H9 (cell line): Measurements from ENCODE around the gene PKD2L1. TPM values are rescaled to one million over a fixed set of nuclear protein-coding genes. Genes with fewer than 3 reads are reported as not detected.
"Not testable (repeated sequence)": the region's sequence is repeated elsewhere in the genome, so short reads cannot be mapped to it uniquely, and the experiment has no call there.

ENCODE experiments used
- DNase-seq: peaks from one replicate; pipeline ENCODE4 v3.0.0-alpha.2; 2017
- H2AFZ ChIP-seq: one replicate; pipeline ENCODE4 v1.6.1; 2013; ENCODE audit warnings: mild to moderate bottlenecking, low read length, control low read depth, moderate library complexity
- H2AK5ac ChIP-seq: 2 replicates; pipeline ENCODE4 v1.6.1; 2013; ENCODE audit warnings: low read length, control low read depth, mixed read lengths; ENCODE audit not compliant: insufficient read length
- H2BK120ac ChIP-seq: one replicate; pipeline ENCODE4 v1.6.1; 2013; ENCODE audit warnings: low read depth, mild to moderate bottlenecking, low read length, control low read depth, inconsistent platforms; ENCODE audit not compliant: poor library complexity, severe bottlenecking
- H2BK12ac ChIP-seq: 2 replicates; pipeline ENCODE4 v1.6.1; 2013; ENCODE audit warnings: low read length, control low read depth, mixed read lengths, low read depth; ENCODE audit not compliant: insufficient read length
- H2BK15ac ChIP-seq: 2 replicates; pipeline ENCODE4 v1.6.1; 2013; ENCODE audit warnings: low read depth, low read length, control low read depth
- H2BK20ac ChIP-seq: one replicate; pipeline ENCODE4 v1.6.1; 2013; ENCODE audit warnings: low read depth, mild to moderate bottlenecking, low read length, control low read depth, inconsistent platforms; ENCODE audit not compliant: poor library complexity, severe bottlenecking
- H2BK5ac ChIP-seq: 2 replicates; pipeline ENCODE4 v1.6.1; 2013; ENCODE audit warnings: low read length, control low read depth, mixed read lengths; ENCODE audit not compliant: insufficient read length
- H3K14ac ChIP-seq: 2 replicates; pipeline ENCODE4 v1.6.1; 2013; ENCODE audit warnings: low read length, control low read depth; ENCODE audit not compliant: insufficient read depth
- H3K18ac ChIP-seq: 2 replicates; pipeline ENCODE4 v1.6.1; 2013; ENCODE audit warnings: low read depth, mild to moderate bottlenecking, mixed read lengths, low read length, control low read depth; ENCODE audit not compliant: insufficient read length
- H3K23ac ChIP-seq: 2 replicates; pipeline ENCODE4 v1.6.1; 2013; ENCODE audit warnings: low read length, control low read depth, mixed read lengths, low read depth; ENCODE audit not compliant: insufficient read length
- H3K23me2 ChIP-seq: 2 replicates; pipeline ENCODE4 v1.6.1; 2013; ENCODE audit warnings: low read depth, mild to moderate bottlenecking, mixed read lengths, low read length, control low read depth; ENCODE audit not compliant: insufficient read length, poor library complexity, severe bottlenecking
- H3K27ac ChIP-seq: 2 replicates; pipeline ENCODE4 v1.5.1; 2013; ENCODE audit warnings: low read length, control low read depth, mixed read lengths, low read depth; ENCODE audit not compliant: insufficient read length
- H3K27me3 ChIP-seq: 2 replicates; pipeline ENCODE4 v1.6.1; 2013; ENCODE audit warnings: low read length, control low read depth, inconsistent platforms; ENCODE audit not compliant: insufficient read depth
- H3K4ac ChIP-seq: 2 replicates; pipeline ENCODE4 v1.6.1; 2013; ENCODE audit warnings: low read depth, mild to moderate bottlenecking, control low read depth, inconsistent platforms, low read length, moderate library complexity
- H3K4me1 ChIP-seq: 2 replicates; pipeline ENCODE4 v1.6.1; 2013; ENCODE audit warnings: low read length, control low read depth, inconsistent platforms; ENCODE audit not compliant: insufficient read depth
- H3K4me2 ChIP-seq: 2 replicates; pipeline ENCODE4 v1.6.1; 2013; ENCODE audit warnings: low read length, control low read depth, mixed read lengths; ENCODE audit not compliant: insufficient read length, insufficient read depth
- H3K56ac ChIP-seq: 2 replicates; pipeline ENCODE4 v1.6.1; 2013; ENCODE audit warnings: low read depth, mild to moderate bottlenecking, mixed read lengths, low read length, control low read depth; ENCODE audit not compliant: insufficient read length
- H3K79me1 ChIP-seq: 2 replicates; pipeline ENCODE4 v1.6.1; 2013; ENCODE audit warnings: low read depth, mild to moderate bottlenecking, moderate library complexity, low read length, control low read depth, inconsistent platforms; ENCODE audit not compliant: insufficient read depth, poor library complexity, severe bottlenecking
- H3K79me2 ChIP-seq: 2 replicates; pipeline ENCODE4 v1.6.1; 2013; ENCODE audit warnings: low read length, control low read depth, inconsistent platforms; ENCODE audit not compliant: insufficient read depth
- H3K9ac ChIP-seq: 2 replicates; pipeline ENCODE4 v1.6.1; 2013; ENCODE audit warnings: low read length, control low read depth, mixed read lengths; ENCODE audit not compliant: insufficient read length; ENCODE audit errors: extremely low read depth
- H3K9me3 ChIP-seq: one replicate; pipeline ENCODE4 v1.6.1; 2013; ENCODE audit warnings: low read depth, low read length, inconsistent platforms; ENCODE audit not compliant: control insufficient read depth
- H3T11ph ChIP-seq: one replicate; pipeline ENCODE4 v1.6.1; 2013; ENCODE audit warnings: mild to moderate bottlenecking, low read length, control low read depth, inconsistent platforms
- H4K20me1 ChIP-seq: one replicate; pipeline ENCODE4 v1.6.1; 2013; ENCODE audit not compliant: control insufficient read depth, insufficient read length, insufficient read depth
- H4K5ac ChIP-seq: 2 replicates; pipeline ENCODE4 v1.6.1; 2013; ENCODE audit warnings: low read depth, mild to moderate bottlenecking, mixed read lengths, low read length, control low read depth; ENCODE audit not compliant: insufficient read length
- H4K8ac ChIP-seq: replicated peaks from 2 replicates; pipeline ENCODE4 v1.6.1; 2013; ENCODE audit warnings: low read length, control low read depth, mixed read lengths, low read depth; ENCODE audit not compliant: insufficient read length
- H4K91ac ChIP-seq: 2 replicates; pipeline ENCODE4 v1.6.1; 2013; ENCODE audit warnings: low read depth, mild to moderate bottlenecking, moderate library complexity, mixed read lengths, low read length, control low read depth; ENCODE audit not compliant: insufficient read length
- H3K27ac Mint-ChIP-seq, 3 experiments: 2 replicates in 2 of 3; 3 replicates in 1 of 3; pipeline ENCODE4 v1.8.0; 2020 to 2021; ENCODE audit warnings: mixed read lengths in 3 of 3, mild to moderate bottlenecking in 1 of 3, moderate library complexity in 1 of 3
- H3K27me3 Mint-ChIP-seq: 2 replicates; pipeline ENCODE4 v1.8.0; 2021; ENCODE audit warnings: low read depth, mild to moderate bottlenecking, moderate library complexity, mixed read lengths
- H3K36me3 Mint-ChIP-seq, 3 experiments: 2 replicates in 2 of 3; 3 replicates in 1 of 3; pipeline ENCODE4 v1.8.0; 2020 to 2021; ENCODE audit warnings: low read depth in 3 of 3, mixed read lengths in 3 of 3; ENCODE audit not compliant: insufficient read depth in 1 of 3
- H3K4me1 Mint-ChIP-seq, 2 experiments: 2 replicates each; pipeline ENCODE4 v1.8.0; 2020; ENCODE audit warnings: mixed read lengths in 2 of 2
- H3K4me3 Mint-ChIP-seq, 2 experiments: 2 replicates in 1 of 2; 3 replicates in 1 of 2; pipeline ENCODE4 v1.8.0; 2020 to 2021; ENCODE audit warnings: mild to moderate bottlenecking in 2 of 2, mixed read lengths in 2 of 2, moderate library complexity in 1 of 2
- H3K9me3 Mint-ChIP-seq, 2 experiments: 2 replicates in 1 of 2; 3 replicates in 1 of 2; pipeline ENCODE4 v1.8.0; 2020; ENCODE audit warnings: mild to moderate bottlenecking in 2 of 2, mixed read lengths in 2 of 2, moderate library complexity in 1 of 2
- CTCF ChIP-seq: fragments of 200-600 bp; sonication (generic); conservative IDR thresholded peaks from 3 replicates; pipeline ENCODE4 v1.8.0; 2021; ENCODE audit warnings: antibody characterized with exemption, mild to moderate bottlenecking
- WGBS: extraction: QIAGEN DNeasy Blood & Tissue Kit; methylation state at CpG from one replicate; pipeline ENCODE4 v1.1.7; 2013; ENCODE audit warnings: missing lambda C conversion rate, low lambda C conversion rate, mixed read lengths; ENCODE audit not compliant: insufficient read length; ENCODE audit errors: extremely low coverage; 5-methylcytosine and 5-hydroxymethylcytosine counted together
- total RNA-seq: library from RNA; stranded (reverse); gene quantifications from 2 replicates; pipeline ENCODE4 v1.2.1, GENCODE V29; 2021

The PKD2L1 gene
- total RNA-seq, 1 experiment from 2014 or later, result 0.20 TPM

- Histone ChIP-seq H3K23ac (no peak overlapping the region), H2AFZ (no peak overlapping the region), H3K9me3 (no peaks in the 10 kb centered on the region), H2BK5ac (no peak overlapping the region), H3K27ac (no peak overlapping the region), H3K4ac (no peak overlapping the region), H2AK5ac (no peak overlapping the region), H4K5ac (no peak overlapping the region), H3K4me2 (no peak overlapping the region), H2BK20ac (no peak overlapping the region), H3K79me1 (no peaks in the 10 kb centered on the region), H3K27me3 (no peaks in the 10 kb centered on the region), H4K20me1 (no peaks in the 10 kb centered on the region), H2BK120ac (no peak overlapping the region), H4K91ac (no peak overlapping the region), H3K79me2 (no peaks in the 10 kb centered on the region), H3K14ac (no peak overlapping the region), H3K9ac (no peak overlapping the region), H3K4me1 (no peaks in the 10 kb centered on the region), H3K23me2 (no peaks in the 10 kb centered on the region), H3K18ac (no peak overlapping the region), H4K8ac (no peak overlapping the region), H2BK15ac (no peak overlapping the region), H3T11ph (no peak overlapping the region), H3K56ac (no peak overlapping the region), H2BK12ac (no peak overlapping the region)
- no peak for TF ChIP-seq CTCF
- Mint-ChIP-seq H3K27me3 (peaks cover 38% of the 10 kb centered on the region), H3K9me3 (no peaks in the 10 kb centered on the region), H3K27ac (no peak overlapping the region), H3K36me3 (no peaks in the 10 kb centered on the region), H3K4me1 (peaks cover 0 to 11% of the 10 kb centered on the region in 2 experiments; a peak in 2 of 4 replicates), H3K4me3 (no peak overlapping the region)
- no peak for DNase-seq
Observed at GRCh38 chr10:100293066-100293465, 37.0 kb downstream of the PKD2L1 start.

- H3K79me2 ChIP-seq, H3K23ac ChIP-seq, H3K36me3 Mint-ChIP-seq, H2AFZ ChIP-seq, H3K4me2 ChIP-seq, H3K4me1 Mint-ChIP-seq, H2AK5ac ChIP-seq, H3K79me1 ChIP-seq, H3K18ac ChIP-seq, H3K56ac ChIP-seq, H2BK5ac ChIP-seq, H3K4ac ChIP-seq, H3K27ac Mint-ChIP-seq, H3K9me3 ChIP-seq, H2BK120ac ChIP-seq, H3K9me3 Mint-ChIP-seq, H3K4me1 ChIP-seq, H3K14ac ChIP-seq, H4K91ac ChIP-seq, H4K5ac ChIP-seq, H4K8ac ChIP-seq, H4K20me1 ChIP-seq, H3K4me3 Mint-ChIP-seq, H3K27me3 ChIP-seq, H3K27ac ChIP-seq, H3T11ph ChIP-seq, H2BK15ac ChIP-seq, H3K9ac ChIP-seq, H2BK12ac ChIP-seq, H3K23me2 ChIP-seq, DNase-seq, H2BK20ac ChIP-seq: not testable (repeated sequence)
- H3K27me3 Mint-ChIP-seq, result peaks cover 41% of the 10 kb centered on the region
- WGBS, result no CpG with 5 or more reads among the region's 4 CpGs
Observed at GRCh38 chr10:100292300-100292699, 37.7 kb downstream of the PKD2L1 start.
